ENCODE results near the gene COX8C.
"Not testable (repeated sequence)": the region's sequence is repeated elsewhere in the genome, so short reads cannot be mapped to it uniquely, and the experiment has no call there.

Gene COX8C

DNA sequence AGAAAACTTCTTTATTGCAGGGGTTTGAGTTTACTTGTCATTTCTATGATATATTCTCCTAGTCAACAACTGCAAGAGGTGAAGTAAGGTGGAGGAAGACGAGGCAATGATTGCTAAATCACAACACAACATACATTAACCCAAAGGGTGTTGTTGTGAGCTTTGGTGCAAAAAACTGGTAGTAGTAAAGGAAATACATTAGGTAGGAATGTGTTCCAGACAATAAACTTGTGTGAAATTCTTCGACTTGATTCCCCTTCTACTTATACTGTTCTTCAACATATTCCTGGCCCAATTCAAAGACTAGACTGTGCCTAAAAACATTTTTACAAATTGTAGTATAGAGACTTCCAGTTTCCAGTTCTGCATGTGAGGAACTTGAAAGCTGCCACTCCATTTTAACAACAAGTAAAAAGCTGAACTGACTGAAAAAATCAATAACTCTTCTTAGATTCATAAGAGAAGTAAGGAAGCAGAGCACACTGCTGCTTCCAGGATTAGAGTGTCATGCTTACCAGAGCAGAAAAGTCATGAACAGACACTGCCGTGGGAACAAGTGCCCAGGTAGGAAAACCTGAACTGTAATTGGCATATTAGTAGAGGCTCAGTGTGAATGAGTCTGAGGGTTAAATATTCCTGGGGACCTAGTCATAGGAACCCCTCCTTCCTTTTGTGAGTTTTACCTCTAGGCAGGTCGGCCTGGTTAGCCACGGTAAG lies 22.2 kb downstream of the COX8C start:
- no peak for DNase-seq (ENCODE audit: extremely low read depth in 1 of 2, low read depth in 1 of 2)

DNA sequence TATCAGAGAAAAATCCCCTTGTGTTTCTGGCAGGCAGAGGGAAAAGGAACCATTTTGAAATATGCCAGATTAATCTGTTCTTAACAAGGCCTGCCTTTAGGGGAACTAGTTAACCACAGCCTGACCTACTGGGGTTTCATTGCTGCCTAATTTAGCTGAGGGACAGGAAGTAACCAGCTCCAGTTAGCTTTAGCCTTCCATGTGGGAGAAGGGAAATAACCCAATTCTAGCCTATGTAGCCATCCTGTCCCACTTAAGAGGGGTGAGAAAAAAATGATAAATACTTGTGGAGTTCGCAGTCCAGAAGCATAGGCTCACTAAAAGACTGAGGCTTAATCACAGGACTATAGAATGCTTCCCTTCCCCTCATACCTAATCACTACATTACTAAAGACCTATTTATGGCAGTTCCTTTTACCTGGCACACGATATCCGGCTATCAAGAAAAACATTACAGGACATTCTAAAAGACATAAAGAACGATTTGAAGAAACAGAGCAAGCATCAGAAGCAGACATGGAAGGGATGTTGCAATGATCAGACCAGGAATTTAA lies 22.8 kb downstream of the COX8C start:
- DNase-seq (ENCODE audit: extremely low read depth in 1 of 2, low read depth in 1 of 2): no peak

DNA sequence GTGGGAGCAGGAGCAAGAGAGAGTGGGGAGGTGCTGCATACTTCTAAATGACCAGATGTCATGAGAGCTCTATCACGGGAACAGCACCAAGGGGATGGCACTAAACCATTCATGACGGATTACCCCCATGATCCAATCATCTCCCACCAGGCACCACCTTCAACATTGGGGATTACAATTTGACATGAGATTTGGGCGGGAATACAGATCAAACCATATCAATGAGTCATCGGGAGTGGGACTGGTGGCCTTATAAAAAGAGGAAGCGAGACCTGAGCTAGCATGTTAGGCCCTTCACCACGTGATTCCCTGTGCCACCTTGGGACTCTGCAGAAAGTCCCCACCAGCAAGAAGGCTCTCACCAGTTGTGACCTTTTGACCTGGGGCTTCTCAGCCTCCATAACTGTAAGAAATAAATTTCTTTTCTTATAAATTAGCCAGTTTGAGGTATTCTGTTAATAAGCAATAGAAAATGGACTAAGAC lies 28.7 kb downstream of the COX8C start:
- no peak for DNase-seq (ENCODE audit: extremely low read depth in 1 of 2, low read depth in 1 of 2)

DNA sequence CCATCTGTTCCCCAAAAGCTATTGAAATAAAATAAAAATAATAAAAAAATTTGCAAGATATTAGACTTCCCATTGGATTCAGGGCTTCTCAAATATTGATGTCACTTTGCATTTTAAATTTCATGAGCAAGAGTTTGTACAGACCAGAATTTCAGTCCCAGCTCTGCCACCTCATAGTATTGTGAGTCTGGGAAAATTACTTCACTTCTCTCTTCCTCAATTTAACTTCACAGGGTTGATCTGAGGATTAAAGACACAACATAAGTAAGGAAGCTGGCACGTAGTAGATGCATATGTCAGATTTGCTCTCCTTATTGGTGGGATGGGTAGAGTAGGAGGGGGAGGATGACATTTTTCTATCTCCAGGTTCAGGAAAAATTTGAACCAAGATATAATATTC lies 32.8 kb downstream of the COX8C start:
- DNase-seq (ENCODE audit: extremely low read depth in 1 of 2, low read depth in 1 of 2): no peak

DNA sequence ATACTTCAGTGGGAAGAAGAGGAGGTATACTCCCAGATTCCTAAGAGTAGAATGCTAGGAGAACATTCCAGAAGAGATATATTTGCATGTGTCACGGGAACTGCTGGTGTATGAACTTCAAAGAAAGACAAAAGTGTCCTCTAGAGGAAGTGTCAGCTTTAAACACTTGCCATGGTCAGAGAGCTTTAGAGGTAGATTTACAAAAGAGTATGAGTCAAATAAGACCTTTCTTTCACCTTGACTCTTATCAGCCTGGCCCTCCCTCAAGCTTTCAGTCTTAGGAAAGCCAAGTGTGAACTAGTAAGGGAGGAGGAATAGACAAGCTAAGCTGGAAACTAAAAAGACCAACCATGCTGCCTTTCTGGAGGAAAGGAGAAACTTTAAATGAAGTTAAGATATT lies 34.7 kb downstream of the COX8C start:
- no peak for DNase-seq (ENCODE audit: extremely low read depth in 1 of 2, low read depth in 1 of 2)

DNA sequence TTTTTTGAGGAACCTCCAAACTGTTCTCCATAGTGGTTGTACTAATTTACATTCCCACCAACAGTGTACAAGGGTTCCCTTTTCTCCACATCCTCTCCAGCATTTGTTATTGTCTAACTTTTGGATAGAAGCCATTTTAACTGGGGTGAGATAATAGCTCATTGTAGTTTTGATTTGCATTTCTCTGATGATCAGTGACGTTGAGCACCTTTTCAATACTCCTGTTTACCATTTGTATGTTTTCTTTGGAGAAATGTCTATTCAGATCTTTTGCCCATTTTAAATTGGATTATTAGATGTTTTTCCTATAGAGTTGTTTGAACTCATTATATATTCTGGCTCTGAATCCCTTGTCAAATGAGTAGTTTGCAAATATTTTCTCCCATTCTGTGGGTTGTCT lies 37.3 kb downstream of the COX8C start:
- DNase-seq (ENCODE audit: extremely low read depth in 1 of 2, low read depth in 1 of 2): not testable (repeated sequence)

DNA sequence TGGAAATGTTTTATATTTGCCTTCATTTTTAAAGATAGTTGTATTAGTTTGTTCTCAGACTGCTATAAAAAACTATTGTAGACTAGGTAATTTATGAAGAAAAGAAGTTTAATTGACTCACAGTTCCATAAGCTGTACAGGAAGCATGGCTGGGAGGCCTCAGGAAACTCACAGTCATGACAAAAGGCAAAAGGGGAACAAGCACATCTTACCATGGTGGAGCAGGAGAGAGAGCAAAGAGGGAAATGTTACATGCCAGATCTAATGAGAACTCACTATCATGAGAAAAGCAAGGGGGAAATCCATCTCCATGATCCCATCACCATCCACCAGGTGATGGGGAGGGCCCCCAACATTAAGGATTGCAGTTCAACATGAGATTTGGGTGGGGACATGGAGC lies 48.2 kb downstream of the COX8C start:
- DNase-seq (ENCODE audit: extremely low read depth in 1 of 2, low read depth in 1 of 2): no peak

DNA sequence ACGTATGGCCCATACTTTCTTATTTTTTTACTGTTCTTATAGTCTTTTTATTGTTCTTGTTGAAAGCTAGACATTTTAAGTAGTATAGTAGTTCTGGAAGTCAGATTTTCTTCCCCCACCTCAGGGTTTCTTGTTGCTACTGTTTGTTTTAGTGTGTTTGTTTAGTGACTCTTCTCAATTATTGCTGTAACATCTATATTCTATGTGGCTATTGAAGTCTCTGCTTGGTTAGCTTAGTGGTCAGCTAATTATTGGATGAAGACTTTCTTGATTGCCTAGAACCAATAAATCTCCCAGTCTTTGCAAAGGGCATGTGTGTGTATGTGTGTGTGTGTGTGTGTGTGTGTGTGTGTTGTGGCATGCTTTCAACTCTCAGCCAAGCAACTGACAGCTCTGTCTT lies 49.5 kb downstream of the COX8C start:
- DNase-seq (ENCODE audit: extremely low read depth in 1 of 2, low read depth in 1 of 2): no peak

Measured in activated CD8-positive, alpha-beta memory T cell treated with anti-CD3 and anti-CD28 coated beads for 1 hour (primary cell).